ENCODE results near the gene ADAMTSL1. TPM values are rescaled to one million over a fixed set of nuclear protein-coding genes. Genes with fewer than 3 reads are reported as not detected.
"Not testable (repeated sequence)": the region's sequence is repeated elsewhere in the genome, so short reads cannot be mapped to it uniquely, and the experiment has no call there.

The ADAMTSL1 gene
- total RNA-seq, 4 donors from 2014 or later, result 0.32 to 2.3 (median 1.3) TPM

GRCh38 chr9:18865542-18865941 is 391.6 kb downstream of the ADAMTSL1 start:
- no peak for TF ChIP-seq CTCF (IDR thresholded peaks at IDR 0.05)
- no peak for TF ChIP-seq POLR2A (IDR thresholded peaks at IDR 0.05)
- TF ChIP-seq EP300 (IDR thresholded peaks at IDR 0.05), result no peak
- DNase-seq (ENCODE audit: low spot score in 2 of 2), result no peak
- H3K27ac ChIP-seq, result no peak overlapping the region
- no peaks in the 10 kb centered on the region for H3K36me3 ChIP-seq
- H3K4me3 ChIP-seq, result no peak overlapping the region
- H3K9me3 ChIP-seq, result no peaks in the 10 kb centered on the region
- WGBS, result 84% methylated on average over 3 of the region's 3 CpGs
- H3K4me1 ChIP-seq, result peaks cover 6% of the 10 kb centered on the region
- H3K27me3 ChIP-seq, result no peaks in the 10 kb centered on the region

GRCh38 chr9:18866121-18866831 is 392.3 kb downstream of the ADAMTSL1 start:
- 98% methylated on average over 4 of the region's 4 CpGs for WGBS
- Histone ChIP-seq H3K4me3 (no peak overlapping the region), H3K27me3 (no peaks in the 10 kb centered on the region), H3K36me3 (no peaks in the 10 kb centered on the region), H3K4me1 (peaks cover 3% of the 10 kb centered on the region), H3K9me3 (no peaks in the 10 kb centered on the region), H3K27ac (no peak overlapping the region)
- TF ChIP-seq EP300 (IDR thresholded peaks at IDR 0.05) (no peak), POLR2AphosphoS5 (IDR thresholded peaks at IDR 0.05) (no peak), CTCF (IDR thresholded peaks at IDR 0.05) (no peak), POLR2A (IDR thresholded peaks at IDR 0.05) (no peak)
- no peak for DNase-seq (ENCODE audit: low spot score in 2 of 2)

- no peak overlapping the region for H3K4me3 ChIP-seq
- TF ChIP-seq POLR2A (IDR thresholded peaks at IDR 0.05), result no peak
- no peaks in the 10 kb centered on the region for H3K4me1 ChIP-seq
- no peak overlapping the region for H3K27ac ChIP-seq
- no peaks in the 10 kb centered on the region for H3K9me3 ChIP-seq
- H3K36me3 ChIP-seq, result no peaks in the 10 kb centered on the region
- no peaks in the 10 kb centered on the region for H3K27me3 ChIP-seq
- DNase-seq (ENCODE audit: low spot score in 2 of 2), result no peak
Measured at GRCh38 chr9:18869725-18870124, 395.8 kb downstream of the ADAMTSL1 start.

GRCh38 chr9:18874069-18874468 is 400.1 kb downstream of the ADAMTSL1 start:
- Histone ChIP-seq H3K36me3 (no peaks in the 10 kb centered on the region), H3K27ac (no peak overlapping the region), H3K4me1 (no peaks in the 10 kb centered on the region), H3K4me3 (no peak overlapping the region), H3K27me3 (no peaks in the 10 kb centered on the region), H3K9me3 (no peaks in the 10 kb centered on the region)
- no peak for DNase-seq (ENCODE audit: low spot score in 2 of 2)
- WGBS, result 97% methylated on average over 4 of the region's 4 CpGs
- TF ChIP-seq POLR2A (IDR thresholded peaks at IDR 0.05) (no peak), EP300 (IDR thresholded peaks at IDR 0.05) (no peak)

GRCh38 chr9:18874990-18875389 is 401.0 kb downstream of the ADAMTSL1 start:
- not testable (repeated sequence) for DNase-seq (ENCODE audit: low spot score in 2 of 2); H3K4me3 ChIP-seq; H3K27me3 ChIP-seq; H3K9me3 ChIP-seq; H3K4me1 ChIP-seq; H3K27ac ChIP-seq; H3K36me3 ChIP-seq

GRCh38 chr9:18877984-18878383 is 404.0 kb downstream of the ADAMTSL1 start:
- Histone ChIP-seq H3K4me3 (no peak overlapping the region), H3K36me3 (no peaks in the 10 kb centered on the region), H3K4me1 (no peaks in the 10 kb centered on the region), H3K9me3 (no peaks in the 10 kb centered on the region), H3K27ac (no peak overlapping the region), H3K27me3 (no peaks in the 10 kb centered on the region)
- TF ChIP-seq EP300 (IDR thresholded peaks at IDR 0.05) (no peak), POLR2A (IDR thresholded peaks at IDR 0.05) (no peak), CTCF (IDR thresholded peaks at IDR 0.05) (no peak), POLR2AphosphoS5 (IDR thresholded peaks at IDR 0.05) (no peak)
- WGBS, result 84% methylated on average over 3 of the region's 3 CpGs
- no peak for DNase-seq (ENCODE audit: low spot score in 2 of 2)

GRCh38 chr9:18881758-18882157 is 407.8 kb downstream of the ADAMTSL1 start:
- no peaks in the 10 kb centered on the region for H3K9me3 ChIP-seq
- no peaks in the 10 kb centered on the region for H3K4me1 ChIP-seq
- H3K27me3 ChIP-seq, result no peaks in the 10 kb centered on the region
- no peaks in the 10 kb centered on the region for H3K36me3 ChIP-seq
- no peak for DNase-seq (ENCODE audit: low spot score in 2 of 2)
- H3K4me3 ChIP-seq, result no peak overlapping the region
- TF ChIP-seq CTCF (IDR thresholded peaks at IDR 0.05) (no peak), EP300 (IDR thresholded peaks at IDR 0.05) (no peak), POLR2A (IDR thresholded peaks at IDR 0.05) (no peak), POLR2AphosphoS5 (IDR thresholded peaks at IDR 0.05) (no peak)
- no peak overlapping the region for H3K27ac ChIP-seq
- 73% methylated on average over 2 of the region's 2 CpGs for WGBS

Measured in suprapubic skin (tissue), 4 donors.